WTC11 (cell line): Measurements from ENCODE around the gene NSUN7. TPM values are rescaled to one million over a fixed set of nuclear protein-coding genes. Genes with fewer than 3 reads are reported as not detected.

ENCODE experiments used
- CBFB ChIP-seq: sonication (generic); formaldehyde crosslinking; IDR thresholded peaks from 2 replicates; pipeline ENCODE4 v1.8.1; 2022; ENCODE audit warnings: mild to moderate bottlenecking, low read depth, missing genetic modification reagents
- CTCF ChIP-seq: fragments of 200-600 bp; IDR thresholded peaks from 2 replicates; pipeline ENCODE4 v1.8.0; 2022; ENCODE audit warnings: antibody characterized with exemption
- GABPB1 ChIP-seq: sonication (generic); formaldehyde crosslinking; IDR thresholded peaks from 2 replicates; pipeline ENCODE4 v1.8.1; 2023; ENCODE audit warnings: mild to moderate bottlenecking, missing genetic modification reagents
- GTF2I ChIP-seq: fragments of 250-450 bp; sonication (Bioruptor Pico); conservative IDR thresholded peaks from 2 replicates; pipeline ENCODE4 v1.4.0; 2021; ENCODE audit warnings: mild to moderate bottlenecking
- JUN ChIP-seq: sonication (generic); formaldehyde crosslinking; IDR thresholded peaks from 2 replicates; pipeline ENCODE4 v1.8.0; 2023; ENCODE audit warnings: mild to moderate bottlenecking, missing genetic modification reagents
- NFE2L1 ChIP-seq: sonication (generic); formaldehyde crosslinking; IDR thresholded peaks from 2 replicates; pipeline ENCODE4 v1.8.1; 2023; ENCODE audit warnings: missing genetic modification reagents
- NR1H2 ChIP-seq: sonication (generic); formaldehyde crosslinking; IDR thresholded peaks from 2 replicates; pipeline ENCODE4 v1.9.0; 2021; ENCODE audit warnings: mild to moderate bottlenecking, moderate library complexity, missing genetic modification reagents
- NR3C1 ChIP-seq: sonication (generic); formaldehyde crosslinking; conservative IDR thresholded peaks from 2 replicates; pipeline ENCODE4 v1.8.1; 2023; ENCODE audit warnings: low read depth, mild to moderate bottlenecking, missing genetic modification reagents
- OVOL2 ChIP-seq: fragments of 250-450 bp; sonication (Bioruptor Pico); IDR thresholded peaks from 2 replicates; pipeline ENCODE4 v1.9.0; 2021; ENCODE audit warnings: mild to moderate bottlenecking, borderline replicate concordance
- PRRX2 ChIP-seq: fragments of 250-450 bp; sonication (Bioruptor Pico); IDR thresholded peaks from 2 replicates; pipeline ENCODE4 v1.8.0; 2021; ENCODE audit warnings: mild to moderate bottlenecking
- RORB ChIP-seq: fragments of 250-450 bp; sonication (Bioruptor Pico); IDR thresholded peaks from 2 replicates; pipeline ENCODE4 v1.9.0; 2021; ENCODE audit warnings: mild to moderate bottlenecking
- SP1 ChIP-seq: sonication (generic); formaldehyde crosslinking; conservative IDR thresholded peaks from 2 replicates; pipeline ENCODE4 v1.8.1; 2022; ENCODE audit warnings: missing genetic modification reagents
- TEAD1 ChIP-seq: sonication (generic); formaldehyde crosslinking; IDR thresholded peaks from 2 replicates; pipeline ENCODE4 v1.8.0; 2022; ENCODE audit warnings: mild to moderate bottlenecking, missing genetic modification reagents
- TP53 ChIP-seq: sonication (generic); formaldehyde crosslinking; IDR thresholded peaks from 2 replicates; pipeline ENCODE4 v1.8.1; 2023; ENCODE audit warnings: mild to moderate bottlenecking, missing genetic modification reagents
- ZNF121 ChIP-seq: sonication (generic); formaldehyde crosslinking; IDR thresholded peaks from 2 replicates; pipeline ENCODE4 v1.8.0; 2023; ENCODE audit warnings: missing genetic modification reagents
- ZNF138 ChIP-seq: sonication (generic); formaldehyde crosslinking; conservative IDR thresholded peaks from 2 replicates; pipeline ENCODE4 v1.8.1; 2022; ENCODE audit warnings: mild to moderate bottlenecking, moderate library complexity, missing genetic modification reagents
- ZNF232 ChIP-seq: sonication (generic); formaldehyde crosslinking; IDR thresholded peaks from 2 replicates; pipeline ENCODE4 v1.8.0; 2022; ENCODE audit warnings: mild to moderate bottlenecking, missing genetic modification reagents
- ZNF671 ChIP-seq: fragments of 250-450 bp; sonication (Bioruptor Pico); IDR thresholded peaks from 2 replicates; pipeline ENCODE4 v1.8.0; 2021; ENCODE audit warnings: mild to moderate bottlenecking
- ZSCAN18 ChIP-seq: fragments of 250-450 bp; sonication (Bioruptor Pico); IDR thresholded peaks from 2 replicates; pipeline ENCODE4 v2.1.2; 2022; ENCODE audit warnings: mild to moderate bottlenecking, moderate library complexity
- total RNA-seq: library from RNA; stranded (reverse); gene quantifications from 3 replicates; pipeline ENCODE4 v1.2.3, GENCODE V29; 2021
- TF ChIP-seq, protein P1 (sequence below): fragments of 250-450 bp; sonication (Bioruptor Pico); IDR thresholded peaks from 2 replicates; pipeline ENCODE4 v1.9.0; 2021; ENCODE audit warnings: mild to moderate bottlenecking
- TF ChIP-seq, protein P2 (sequence below): sonication (generic); formaldehyde crosslinking; IDR thresholded peaks from 2 replicates; pipeline ENCODE4 v1.8.0; 2022; ENCODE audit warnings: mild to moderate bottlenecking, missing genetic modification reagents
- TF ChIP-seq, protein P3 (sequence below): sonication (generic); formaldehyde crosslinking; IDR thresholded peaks from 2 replicates; pipeline ENCODE4 v1.8.1; 2022; ENCODE audit warnings: mild to moderate bottlenecking, missing genetic modification reagents, moderate library complexity, borderline replicate concordance
- TF ChIP-seq, protein P4 (sequence below): fragments of 250-450 bp; sonication (Bioruptor Pico); IDR thresholded peaks from 2 replicates; pipeline ENCODE4 v1.9.0; 2021; ENCODE audit warnings: moderate library complexity, mild to moderate bottlenecking, inconsistent platforms, borderline replicate concordance
- TF ChIP-seq, protein P5 (sequence below): sonication (generic); formaldehyde crosslinking; IDR thresholded peaks from 2 replicates; pipeline ENCODE4 v1.8.1; 2022; ENCODE audit warnings: low read depth, mild to moderate bottlenecking, moderate library complexity, missing genetic modification reagents, borderline replicate concordance
- TF ChIP-seq, protein P6 (sequence below): fragments of 250-450 bp; sonication (Bioruptor Pico); IDR thresholded peaks from 2 replicates; pipeline ENCODE4 v1.9.0; 2021; ENCODE audit warnings: mild to moderate bottlenecking
- TF ChIP-seq, protein P7 (sequence below): sonication (generic); formaldehyde crosslinking; conservative IDR thresholded peaks from 2 replicates; pipeline ENCODE4 v1.8.1; 2022; ENCODE audit warnings: mild to moderate bottlenecking, missing genetic modification reagents
- TF ChIP-seq, protein P8 (sequence below): sonication (generic); formaldehyde crosslinking; IDR thresholded peaks from 2 replicates; pipeline ENCODE4 v1.8.1; 2023; ENCODE audit warnings: mild to moderate bottlenecking, missing genetic modification reagents

Gene NSUN7
- total RNA-seq, 1 experiment from 2014 or later: 24.1 TPM

DNA sequence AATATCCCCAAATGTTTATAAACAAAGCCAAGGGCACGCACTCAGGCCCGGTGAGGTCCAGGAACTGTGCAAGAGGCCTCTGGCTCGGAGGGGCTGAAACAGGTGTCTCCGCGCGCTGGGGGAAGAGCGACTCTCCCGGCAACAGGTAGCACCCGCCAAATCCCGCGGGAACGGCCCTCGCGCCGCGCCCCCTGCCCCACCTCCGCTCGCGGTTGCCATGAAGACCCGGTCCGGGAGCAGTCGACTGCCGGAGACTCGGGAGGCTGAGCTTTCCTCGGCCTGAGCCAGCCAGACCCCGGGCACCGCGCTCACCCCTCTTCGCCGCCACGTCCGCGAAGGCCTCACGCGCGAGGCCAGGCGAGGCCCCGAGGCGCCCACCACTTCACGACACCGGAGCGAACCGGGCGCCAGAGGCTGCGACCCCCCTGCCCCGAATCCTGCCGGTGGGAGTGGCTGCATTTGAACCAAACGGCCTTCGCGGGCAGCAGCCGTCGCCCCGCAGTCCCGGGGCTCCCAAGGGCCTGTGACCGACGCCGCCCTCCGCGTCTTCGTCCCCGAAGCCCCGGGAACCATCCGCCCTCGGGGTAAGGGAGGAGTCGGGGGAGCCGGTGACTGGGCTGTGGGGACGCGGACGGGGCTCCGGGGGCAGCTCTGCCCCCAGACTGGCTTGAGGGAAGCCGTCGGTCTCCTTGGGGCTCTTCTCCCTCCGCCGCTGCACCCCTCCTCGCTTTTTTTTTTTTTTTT, at the start of gene NSUN7 (continued):
- TF ChIP-seq CTCF (no peak), JUN (CRISPR knock-in tag) (peak; percentile 66; the same call in 1 of the 2 replicates), SP1 (peak; percentile 92), ZNF671 (no peak), ZSCAN18 (no peak), NFE2L1 (CRISPR knock-in tag) (no peak), ZNF232 (CRISPR knock-in tag) (no peak), NR3C1 (CRISPR knock-in tag) (0 out of 2 replicates have a peak, but pooled peaks have one; percentile 72), RORB (CRISPR knock-in tag) (no peak), CBFB (CRISPR knock-in tag) (peak; percentile 66; the same call in 1 of the 2 replicates), ZNF138 (CRISPR knock-in tag) (no peak), NR1H2 (CRISPR knock-in tag) (0 out of 2 replicates have a peak, but pooled peaks have one; percentile 55), PRRX2 (CRISPR knock-in tag) (no peak), GABPB1 (CRISPR knock-in tag) (no peak), TP53 (CRISPR knock-in tag) (peak; percentile 92), TEAD1 (CRISPR knock-in tag) (peak; percentile 93), GTF2I (CRISPR knock-in tag) (no peak), ZNF121 (CRISPR knock-in tag) (0 out of 2 replicates have a peak, but pooled peaks have one; percentile 18), OVOL2 (no peak)
- TF ChIP-seq, protein P1, sequence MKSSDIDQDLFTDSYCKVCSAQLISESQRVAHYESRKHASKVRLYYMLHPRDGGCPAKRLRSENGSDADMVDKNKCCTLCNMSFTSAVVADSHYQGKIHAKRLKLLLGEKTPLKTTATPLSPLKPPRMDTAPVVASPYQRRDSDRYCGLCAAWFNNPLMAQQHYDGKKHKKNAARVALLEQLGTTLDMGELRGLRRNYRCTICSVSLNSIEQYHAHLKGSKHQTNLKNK (CRISPR knock-in tag): no peak
- TF ChIP-seq, protein P2, sequence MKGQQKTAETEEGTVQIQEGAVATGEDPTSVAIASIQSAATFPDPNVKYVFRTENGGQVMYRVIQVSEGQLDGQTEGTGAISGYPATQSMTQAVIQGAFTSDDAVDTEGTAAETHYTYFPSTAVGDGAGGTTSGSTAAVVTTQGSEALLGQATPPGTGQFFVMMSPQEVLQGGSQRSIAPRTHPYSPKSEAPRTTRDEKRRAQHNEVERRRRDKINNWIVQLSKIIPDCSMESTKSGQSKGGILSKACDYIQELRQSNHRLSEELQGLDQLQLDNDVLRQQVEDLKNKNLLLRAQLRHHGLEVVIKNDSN (CRISPR knock-in tag): peak; percentile 57; the same call in 1 of the 2 replicates
- TF ChIP-seq, protein P3, sequence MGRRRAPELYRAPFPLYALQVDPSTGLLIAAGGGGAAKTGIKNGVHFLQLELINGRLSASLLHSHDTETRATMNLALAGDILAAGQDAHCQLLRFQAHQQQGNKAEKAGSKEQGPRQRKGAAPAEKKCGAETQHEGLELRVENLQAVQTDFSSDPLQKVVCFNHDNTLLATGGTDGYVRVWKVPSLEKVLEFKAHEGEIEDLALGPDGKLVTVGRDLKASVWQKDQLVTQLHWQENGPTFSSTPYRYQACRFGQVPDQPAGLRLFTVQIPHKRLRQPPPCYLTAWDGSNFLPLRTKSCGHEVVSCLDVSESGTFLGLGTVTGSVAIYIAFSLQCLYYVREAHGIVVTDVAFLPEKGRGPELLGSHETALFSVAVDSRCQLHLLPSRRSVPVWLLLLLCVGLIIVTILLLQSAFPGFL (CRISPR knock-in tag): no peak
- TF ChIP-seq, protein P4, sequence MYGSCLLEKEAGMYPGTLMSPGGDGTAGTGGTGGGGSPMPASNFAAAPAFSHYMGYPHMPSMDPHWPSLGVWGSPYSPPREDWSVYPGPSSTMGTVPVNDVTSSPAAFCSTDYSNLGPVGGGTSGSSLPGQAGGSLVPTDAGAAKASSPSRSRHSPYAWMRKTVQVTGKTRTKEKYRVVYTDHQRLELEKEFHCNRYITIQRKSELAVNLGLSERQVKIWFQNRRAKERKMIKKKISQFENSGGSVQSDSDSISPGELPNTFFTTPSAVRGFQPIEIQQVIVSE (CRISPR knock-in tag): no peak
- TF ChIP-seq, protein P5, sequence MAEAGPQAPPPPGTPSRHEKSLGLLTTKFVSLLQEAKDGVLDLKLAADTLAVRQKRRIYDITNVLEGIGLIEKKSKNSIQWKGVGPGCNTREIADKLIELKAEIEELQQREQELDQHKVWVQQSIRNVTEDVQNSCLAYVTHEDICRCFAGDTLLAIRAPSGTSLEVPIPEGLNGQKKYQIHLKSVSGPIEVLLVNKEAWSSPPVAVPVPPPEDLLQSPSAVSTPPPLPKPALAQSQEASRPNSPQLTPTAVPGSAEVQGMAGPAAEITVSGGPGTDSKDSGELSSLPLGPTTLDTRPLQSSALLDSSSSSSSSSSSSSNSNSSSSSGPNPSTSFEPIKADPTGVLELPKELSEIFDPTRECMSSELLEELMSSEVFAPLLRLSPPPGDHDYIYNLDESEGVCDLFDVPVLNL (CRISPR knock-in tag): 0 out of 2 replicates have a peak, but pooled peaks have one; percentile 57
- TF ChIP-seq, protein P6, sequence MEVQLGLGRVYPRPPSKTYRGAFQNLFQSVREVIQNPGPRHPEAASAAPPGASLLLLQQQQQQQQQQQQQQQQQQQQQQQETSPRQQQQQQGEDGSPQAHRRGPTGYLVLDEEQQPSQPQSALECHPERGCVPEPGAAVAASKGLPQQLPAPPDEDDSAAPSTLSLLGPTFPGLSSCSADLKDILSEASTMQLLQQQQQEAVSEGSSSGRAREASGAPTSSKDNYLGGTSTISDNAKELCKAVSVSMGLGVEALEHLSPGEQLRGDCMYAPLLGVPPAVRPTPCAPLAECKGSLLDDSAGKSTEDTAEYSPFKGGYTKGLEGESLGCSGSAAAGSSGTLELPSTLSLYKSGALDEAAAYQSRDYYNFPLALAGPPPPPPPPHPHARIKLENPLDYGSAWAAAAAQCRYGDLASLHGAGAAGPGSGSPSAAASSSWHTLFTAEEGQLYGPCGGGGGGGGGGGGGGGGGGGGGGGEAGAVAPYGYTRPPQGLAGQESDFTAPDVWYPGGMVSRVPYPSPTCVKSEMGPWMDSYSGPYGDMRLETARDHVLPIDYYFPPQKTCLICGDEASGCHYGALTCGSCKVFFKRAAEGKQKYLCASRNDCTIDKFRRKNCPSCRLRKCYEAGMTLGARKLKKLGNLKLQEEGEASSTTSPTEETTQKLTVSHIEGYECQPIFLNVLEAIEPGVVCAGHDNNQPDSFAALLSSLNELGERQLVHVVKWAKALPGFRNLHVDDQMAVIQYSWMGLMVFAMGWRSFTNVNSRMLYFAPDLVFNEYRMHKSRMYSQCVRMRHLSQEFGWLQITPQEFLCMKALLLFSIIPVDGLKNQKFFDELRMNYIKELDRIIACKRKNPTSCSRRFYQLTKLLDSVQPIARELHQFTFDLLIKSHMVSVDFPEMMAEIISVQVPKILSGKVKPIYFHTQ (CRISPR knock-in tag): no peak
- TF ChIP-seq, protein P7, sequence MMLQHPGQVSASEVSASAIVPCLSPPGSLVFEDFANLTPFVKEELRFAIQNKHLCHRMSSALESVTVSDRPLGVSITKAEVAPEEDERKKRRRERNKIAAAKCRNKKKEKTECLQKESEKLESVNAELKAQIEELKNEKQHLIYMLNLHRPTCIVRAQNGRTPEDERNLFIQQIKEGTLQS (CRISPR knock-in tag): no peak
- TF ChIP-seq, protein P8, sequence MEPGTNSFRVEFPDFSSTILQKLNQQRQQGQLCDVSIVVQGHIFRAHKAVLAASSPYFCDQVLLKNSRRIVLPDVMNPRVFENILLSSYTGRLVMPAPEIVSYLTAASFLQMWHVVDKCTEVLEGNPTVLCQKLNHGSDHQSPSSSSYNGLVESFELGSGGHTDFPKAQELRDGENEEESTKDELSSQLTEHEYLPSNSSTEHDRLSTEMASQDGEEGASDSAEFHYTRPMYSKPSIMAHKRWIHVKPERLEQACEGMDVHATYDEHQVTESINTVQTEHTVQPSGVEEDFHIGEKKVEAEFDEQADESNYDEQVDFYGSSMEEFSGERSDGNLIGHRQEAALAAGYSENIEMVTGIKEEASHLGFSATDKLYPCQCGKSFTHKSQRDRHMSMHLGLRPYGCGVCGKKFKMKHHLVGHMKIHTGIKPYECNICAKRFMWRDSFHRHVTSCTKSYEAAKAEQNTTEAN (CRISPR knock-in tag): no peak
